Neural progenitor cell (in vitro differentiated cells): ENCODE measurements around the gene KRTAP5-4.

Source experiments
- EZH2 ChIP-seq: fragments of 200-600 bp; sonication (generic); IDR thresholded peaks from 2 replicates; pipeline ENCODE4 v1.6.1; 2017; ENCODE audit warnings: antibody characterized with exemption, mild to moderate bottlenecking, moderate library complexity
- EZH2phosphoT487 ChIP-seq: fragments of 200-600 bp; sonication (generic); IDR thresholded peaks from 2 replicates; pipeline ENCODE4 v1.6.1; 2017; ENCODE audit warnings: antibody characterized with exemption

DNA sequence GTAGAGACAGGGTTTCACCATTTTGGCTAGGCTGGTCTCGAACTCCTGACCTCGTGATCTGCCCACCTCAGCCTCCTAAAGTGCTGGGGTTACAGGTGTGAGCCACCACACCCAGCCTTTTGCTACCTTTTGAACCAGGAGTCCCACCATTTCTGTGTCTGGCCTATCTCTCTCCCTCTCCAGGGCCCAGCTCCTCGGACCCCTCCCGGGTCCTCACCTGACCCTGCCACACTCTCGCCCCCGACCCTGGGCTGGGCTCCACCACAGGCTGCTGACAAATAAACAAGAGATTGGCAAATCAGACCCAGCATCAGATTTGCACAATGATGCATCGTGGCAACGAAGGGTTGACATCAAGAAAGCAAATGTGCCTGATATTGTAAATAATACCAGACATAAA is 16.4 kb upstream of the KRTAP5-4 start:
- TF ChIP-seq EZH2phosphoT487 (no peak), EZH2 (no peak)
